ENCODE results near the gene MAS1L.

MAS1L gene

GRCh38 chr6:29490552-29490951 lies 2.8 kb upstream of the MAS1L start:
- no peak overlapping the region for H3K4me3 ChIP-seq (ENCODE audit: low read depth, low read length)
- TF ChIP-seq, protein P1, sequence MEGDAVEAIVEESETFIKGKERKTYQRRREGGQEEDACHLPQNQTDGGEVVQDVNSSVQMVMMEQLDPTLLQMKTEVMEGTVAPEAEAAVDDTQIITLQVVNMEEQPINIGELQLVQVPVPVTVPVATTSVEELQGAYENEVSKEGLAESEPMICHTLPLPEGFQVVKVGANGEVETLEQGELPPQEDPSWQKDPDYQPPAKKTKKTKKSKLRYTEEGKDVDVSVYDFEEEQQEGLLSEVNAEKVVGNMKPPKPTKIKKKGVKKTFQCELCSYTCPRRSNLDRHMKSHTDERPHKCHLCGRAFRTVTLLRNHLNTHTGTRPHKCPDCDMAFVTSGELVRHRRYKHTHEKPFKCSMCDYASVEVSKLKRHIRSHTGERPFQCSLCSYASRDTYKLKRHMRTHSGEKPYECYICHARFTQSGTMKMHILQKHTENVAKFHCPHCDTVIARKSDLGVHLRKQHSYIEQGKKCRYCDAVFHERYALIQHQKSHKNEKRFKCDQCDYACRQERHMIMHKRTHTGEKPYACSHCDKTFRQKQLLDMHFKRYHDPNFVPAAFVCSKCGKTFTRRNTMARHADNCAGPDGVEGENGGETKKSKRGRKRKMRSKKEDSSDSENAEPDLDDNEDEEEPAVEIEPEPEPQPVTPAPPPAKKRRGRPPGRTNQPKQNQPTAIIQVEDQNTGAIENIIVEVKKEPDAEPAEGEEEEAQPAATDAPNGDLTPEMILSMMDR (IDR thresholded peaks at IDR 0.05): no peak
- H3K9ac ChIP-seq: no peak overlapping the region
- H3K27me3 ChIP-seq (ENCODE audit: control insufficient read depth, insufficient read depth, low read length): no peaks in the 10 kb centered on the region
- H3K4me1 ChIP-seq: no peaks in the 10 kb centered on the region
- no peaks in the 10 kb centered on the region for H3K9me3 ChIP-seq (ENCODE audit: control insufficient read depth, low read length)
- no peak overlapping the region for H3K4me2 ChIP-seq (ENCODE audit: low read length)
- H3K79me2 ChIP-seq: no peaks in the 10 kb centered on the region
- no peaks in the 10 kb centered on the region for H3K36me3 ChIP-seq (ENCODE audit: control insufficient read depth, insufficient read depth, low read length)
- H3K27ac ChIP-seq: no peak overlapping the region
- no peak overlapping the region for H2AFZ ChIP-seq

DNA sequence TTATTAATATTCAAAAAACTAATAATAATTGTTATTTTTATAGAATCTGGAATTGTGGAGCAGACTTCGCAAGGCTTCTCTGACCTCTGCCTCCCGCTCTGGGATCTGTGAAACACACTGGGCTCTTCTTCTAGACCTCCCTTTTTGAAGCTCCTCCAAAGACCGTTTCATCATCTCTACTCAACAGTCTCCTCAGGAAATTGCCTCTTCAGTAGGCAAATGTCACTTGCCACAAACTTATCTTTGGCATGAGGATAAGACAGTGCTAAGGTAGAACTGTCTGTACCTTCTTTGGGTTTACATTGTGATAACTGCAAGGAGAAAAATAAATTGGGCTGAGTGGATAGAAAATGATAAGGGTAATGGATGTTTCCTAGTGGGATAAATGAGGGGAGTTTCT lies 2.3 kb upstream of the MAS1L start:
- H3K27me3 ChIP-seq (ENCODE audit: control insufficient read depth, insufficient read depth, low read length): no peaks in the 10 kb centered on the region
- no peak overlapping the region for H3K4me2 ChIP-seq (ENCODE audit: low read length)
- H3K4me1 ChIP-seq: no peaks in the 10 kb centered on the region
- no peak overlapping the region for H3K9ac ChIP-seq
- H3K27ac ChIP-seq: no peak overlapping the region
- H3K79me2 ChIP-seq: no peaks in the 10 kb centered on the region
- no peaks in the 10 kb centered on the region for H3K36me3 ChIP-seq (ENCODE audit: control insufficient read depth, insufficient read depth, low read length)
- no peaks in the 10 kb centered on the region for H3K9me3 ChIP-seq (ENCODE audit: control insufficient read depth, low read length)
- TF ChIP-seq, protein P1 (IDR thresholded peaks at IDR 0.05): no peak
- H3K4me3 ChIP-seq (ENCODE audit: low read depth, low read length): no peak overlapping the region
- H2AFZ ChIP-seq: no peak overlapping the region

DNA sequence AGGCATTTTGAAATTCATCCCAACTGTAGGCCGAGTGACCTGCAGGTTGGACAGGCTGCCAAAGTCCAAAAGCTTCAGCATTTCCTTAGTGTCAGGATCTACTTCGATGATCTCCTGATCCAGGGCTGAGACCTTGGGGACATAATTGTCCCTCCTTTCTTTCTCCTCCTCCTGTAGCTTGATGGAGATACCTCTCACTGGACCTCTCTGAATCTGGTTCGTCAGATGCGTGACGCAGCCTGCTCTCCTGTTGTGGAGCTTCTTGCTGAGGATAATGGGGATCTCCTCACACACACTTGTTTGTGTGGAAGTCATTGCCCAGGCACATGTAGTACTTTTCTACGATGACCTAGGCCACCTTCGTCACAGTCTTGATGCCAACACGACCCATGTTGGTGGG lies 1.5 kb upstream of the MAS1L start:
- no peaks in the 10 kb centered on the region for H3K9me3 ChIP-seq (ENCODE audit: control insufficient read depth, low read length)

GRCh38 chr6:29488874-29489273 lies 1.1 kb upstream of the MAS1L start:
- Histone ChIP-seq H3K4me3 (ENCODE audit: low read depth, low read length) (no peak overlapping the region), H3K27me3 (ENCODE audit: control insufficient read depth, insufficient read depth, low read length) (no peaks in the 10 kb centered on the region), H3K36me3 (ENCODE audit: control insufficient read depth, insufficient read depth, low read length) (no peaks in the 10 kb centered on the region), H3K27ac (no peak overlapping the region), H3K9ac (no peak overlapping the region), H3K79me2 (no peaks in the 10 kb centered on the region), H3K4me1 (no peaks in the 10 kb centered on the region), H3K4me2 (ENCODE audit: low read length) (no peak overlapping the region), H3K9me3 (ENCODE audit: control insufficient read depth, low read length) (no peaks in the 10 kb centered on the region), H2AFZ (no peak overlapping the region)
- TF ChIP-seq, protein P1 (IDR thresholded peaks at IDR 0.05): no peak

More for the DNA sequence above, 1.5 kb upstream of the MAS1L start:
- Histone ChIP-seq H3K4me1 (no peaks in the 10 kb centered on the region), H3K4me3 (ENCODE audit: low read depth, low read length) (no peak overlapping the region), H3K9ac (no peak overlapping the region), H3K27ac (no peak overlapping the region), H3K27me3 (ENCODE audit: control insufficient read depth, insufficient read depth, low read length) (no peaks in the 10 kb centered on the region), H2AFZ (no peak overlapping the region), H3K79me2 (no peaks in the 10 kb centered on the region), H3K36me3 (ENCODE audit: control insufficient read depth, insufficient read depth, low read length) (no peaks in the 10 kb centered on the region), H3K4me2 (ENCODE audit: low read length) (no peak overlapping the region)
- TF ChIP-seq, protein P1 (IDR thresholded peaks at IDR 0.05): no peak

GRCh38 chr6:29487131-29487530 lies 625 bp downstream of the MAS1L start:
- H3K27me3 ChIP-seq (ENCODE audit: control insufficient read depth, insufficient read depth, low read length): no peaks in the 10 kb centered on the region
- H3K9ac ChIP-seq: no peak overlapping the region
- H3K27ac ChIP-seq: no peak overlapping the region
- TF ChIP-seq, protein P1 (IDR thresholded peaks at IDR 0.05): no peak
- no peak overlapping the region for H3K4me2 ChIP-seq (ENCODE audit: low read length)
- no peaks in the 10 kb centered on the region for H3K79me2 ChIP-seq
- no peaks in the 10 kb centered on the region for H3K9me3 ChIP-seq (ENCODE audit: control insufficient read depth, low read length)
- no peak overlapping the region for H2AFZ ChIP-seq
- H3K4me1 ChIP-seq: no peaks in the 10 kb centered on the region
- no peak overlapping the region for H3K4me3 ChIP-seq (ENCODE audit: low read depth, low read length)
- no peaks in the 10 kb centered on the region for H3K36me3 ChIP-seq (ENCODE audit: control insufficient read depth, insufficient read depth, low read length)
